GM19395 (cell line): Measurements from ENCODE around the gene MTMR8.

ENCODE experiments used
- ATAC-seq: cut with Tn5 transposase; IDR thresholded peaks from one replicate; pipeline ENCODE4 v1.9.1; 2021; ENCODE audit warnings: mild to moderate bottlenecking, moderate library complexity; ENCODE audit not compliant: unreplicated experiment

Gene MTMR8

DNA sequence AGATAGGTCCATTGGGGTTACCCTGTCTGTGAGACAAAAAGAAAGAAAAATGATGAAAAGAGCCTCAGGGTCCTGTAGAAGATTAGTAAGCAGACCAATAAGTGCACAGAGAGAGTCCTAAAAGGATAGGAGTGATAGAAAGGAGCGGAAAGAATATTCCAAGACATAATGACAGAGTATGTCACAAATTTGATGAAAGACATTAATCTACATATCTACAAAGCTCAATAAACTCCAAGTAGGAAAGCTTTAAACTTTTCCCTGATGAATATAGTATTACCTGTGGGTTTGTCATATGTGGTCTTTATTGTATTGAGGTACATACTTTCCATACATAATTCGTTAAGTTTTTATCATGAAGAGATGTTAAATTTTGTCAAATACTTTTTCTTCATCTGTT lies 73.7 kb downstream of the MTMR8 start:
- no peak for ATAC-seq

DNA sequence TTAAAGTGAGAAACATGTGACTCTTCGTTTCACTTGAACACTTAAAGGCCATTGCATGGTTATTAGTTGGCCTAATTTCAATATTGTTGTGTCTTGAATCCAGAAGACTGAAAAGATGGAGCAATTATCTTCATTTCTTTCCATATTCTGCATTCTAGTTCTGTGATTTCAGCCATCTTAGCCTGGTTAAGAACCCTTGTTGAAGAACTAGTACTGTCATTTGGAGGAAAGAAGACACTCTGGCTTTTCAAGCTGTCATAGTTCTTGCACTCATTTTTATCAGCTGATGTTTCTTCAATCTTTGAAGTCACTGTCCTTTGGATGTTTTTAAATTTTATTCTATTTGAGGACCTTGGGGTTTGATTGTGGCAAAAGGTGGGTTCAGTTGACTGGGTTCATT lies 81.6 kb downstream of the MTMR8 start:
- no peak for ATAC-seq

DNA sequence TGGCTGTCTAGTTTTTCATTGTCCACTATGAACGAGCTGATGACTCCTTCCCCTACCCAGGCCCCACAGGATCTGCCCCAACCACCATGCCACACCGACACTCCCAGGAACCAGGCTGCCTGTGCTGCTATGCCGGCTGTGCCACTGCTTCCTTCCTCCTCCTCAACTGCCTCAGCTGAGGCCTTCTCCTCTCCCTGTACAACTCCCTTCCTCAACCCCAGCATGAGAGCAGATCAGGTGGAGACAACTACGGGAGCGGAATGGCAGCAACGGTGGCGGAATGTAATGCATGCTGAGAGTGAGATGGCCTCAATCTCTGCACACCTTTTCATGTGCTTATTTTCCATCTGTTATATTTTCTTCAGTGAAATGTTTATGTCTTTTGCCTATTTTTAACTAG lies 88.5 kb downstream of the MTMR8 start:
- no peak for ATAC-seq

DNA sequence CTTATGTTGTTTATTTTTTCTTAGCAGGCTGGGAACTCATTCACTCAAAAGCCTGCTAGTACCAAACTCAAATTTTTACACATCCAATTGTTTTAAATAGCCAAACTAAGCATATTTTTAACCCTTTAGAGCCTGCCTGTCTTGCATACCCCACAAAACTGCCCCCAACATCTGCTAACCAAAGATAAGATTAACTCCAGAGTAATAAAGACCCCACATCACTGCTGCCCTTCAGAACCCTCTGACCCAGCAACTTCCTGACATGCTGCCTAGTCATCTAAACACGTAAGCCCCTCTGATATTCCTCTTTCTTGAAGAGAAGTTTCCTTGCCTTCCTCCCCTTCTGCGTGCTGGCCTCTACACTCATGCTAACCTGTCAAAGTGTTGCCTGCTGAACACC lies 104.1 kb downstream of the MTMR8 start:
- no peak for ATAC-seq

DNA sequence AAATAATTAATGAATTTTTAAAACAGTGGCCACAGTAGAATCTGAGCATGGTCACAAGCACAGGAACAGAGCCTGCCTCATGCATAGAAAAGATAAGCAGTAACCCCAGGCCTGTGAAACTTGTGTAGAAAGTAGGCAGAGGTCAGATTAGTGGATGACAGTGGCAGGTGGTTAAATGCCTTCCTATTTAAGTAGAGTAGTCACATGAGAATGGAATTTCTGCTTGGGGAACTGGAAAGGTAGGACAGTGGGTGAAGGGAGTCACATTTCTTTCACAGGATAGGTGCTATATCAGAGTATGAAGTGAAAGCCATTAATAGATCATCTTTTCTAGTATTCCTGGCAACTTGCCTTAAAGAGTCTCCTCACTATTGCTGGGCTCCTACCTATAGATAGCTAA lies 130.0 kb downstream of the MTMR8 start:
- no peak for ATAC-seq

DNA sequence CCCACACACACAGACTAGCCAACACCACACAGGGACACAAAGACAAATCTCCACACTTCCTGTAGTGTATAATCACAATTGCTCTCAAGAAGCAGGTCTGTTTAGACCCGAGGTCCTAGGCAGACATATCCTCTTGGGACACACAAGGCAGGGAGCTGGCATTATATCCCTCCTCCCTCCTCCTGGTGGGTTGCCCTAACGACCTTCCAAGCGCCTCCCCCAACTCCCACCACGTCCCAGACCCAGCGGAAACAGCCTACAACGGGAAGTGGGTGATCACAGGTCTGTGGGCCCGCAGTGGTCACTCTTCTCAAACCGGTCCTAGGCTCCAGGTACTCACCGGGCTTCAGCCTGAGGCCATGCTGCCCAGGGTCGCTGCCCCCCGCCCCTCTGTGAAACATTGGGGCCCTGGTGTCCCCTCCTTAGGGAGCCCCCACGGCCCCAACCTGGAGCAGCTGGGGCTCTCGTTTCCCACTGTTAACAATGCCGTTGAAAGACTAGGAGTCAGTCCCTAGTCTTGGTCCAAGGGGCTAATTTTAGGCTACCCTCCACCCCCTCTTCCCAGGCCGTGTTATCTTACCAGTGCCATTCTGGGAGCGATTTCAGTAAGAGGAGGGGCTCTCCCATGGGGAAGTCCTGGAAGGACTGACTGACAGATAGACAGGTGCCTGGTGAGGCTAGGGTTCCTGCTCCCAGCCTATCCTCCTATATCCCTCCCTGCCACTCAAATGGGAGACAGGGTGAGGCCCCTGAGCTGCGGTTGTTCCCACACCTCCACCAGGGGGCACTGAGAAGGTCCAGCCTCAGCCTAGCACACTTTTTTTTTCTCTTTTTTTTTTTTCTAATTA lies 164.9 kb downstream of the MTMR8 start, which contains the start of gene ASB12:
TSS of gene ASB12 (minus strand) at position 485 of the 848 bp plus-strand sequence. CDS start 4,957 bp downstream, outside the sequence.
- no peak for ATAC-seq

DNA sequence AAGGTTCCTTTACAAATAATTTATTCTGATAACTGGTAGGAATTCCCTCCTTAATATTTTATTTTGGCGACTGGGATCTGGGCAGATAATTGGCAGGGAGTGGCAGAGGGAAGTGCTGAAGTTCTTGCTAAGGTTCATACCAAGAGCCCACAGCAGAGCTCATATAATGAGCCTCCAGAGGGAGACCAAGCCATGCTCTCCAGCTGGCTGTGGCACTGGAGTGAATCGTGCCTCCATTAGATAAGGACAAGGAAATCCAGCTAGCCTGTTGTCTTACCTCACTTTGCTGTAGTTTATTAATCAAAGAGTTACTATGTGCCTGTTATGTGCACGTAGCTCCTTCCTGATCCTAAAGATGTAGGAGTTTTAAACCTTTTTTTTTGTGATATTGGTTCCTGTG lies 166.1 kb downstream of the MTMR8 start:
- no peak for ATAC-seq
